Chondrocyte (in vitro differentiated cells): Measurements from ENCODE around the gene COX10. TPM values are rescaled to one million over a fixed set of nuclear protein-coding genes. Genes with fewer than 3 reads are reported as not detected.
"Not testable (repeated sequence)": the region's sequence is repeated elsewhere in the genome, so short reads cannot be mapped to it uniquely, and the experiment has no call there.

ENCODE experiments used
- DNase-seq: peaks from one replicate; pipeline ENCODE4 v3.0.0; 2021; ENCODE audit warnings: mixed read lengths, low spot score
- H3K27ac Mint-ChIP-seq: one replicate; pipeline ENCODE4 v1.8.0; 2021; ENCODE audit warnings: mild to moderate bottlenecking, moderate library complexity, mixed read lengths; ENCODE audit not compliant: unreplicated experiment
- H3K27me3 Mint-ChIP-seq: 2 replicates; pipeline ENCODE4 v1.8.0; 2021; ENCODE audit warnings: low read depth, mixed read lengths
- H3K36me3 Mint-ChIP-seq: 2 replicates; pipeline ENCODE4 v1.8.0; 2021; ENCODE audit warnings: low read depth, mixed read lengths
- H3K4me1 Mint-ChIP-seq: 2 replicates; pipeline ENCODE4 v1.8.0; 2021; ENCODE audit warnings: low read depth, mild to moderate bottlenecking, mixed read lengths
- H3K4me3 Mint-ChIP-seq: one replicate; pipeline ENCODE4 v1.8.0; 2021; ENCODE audit warnings: mild to moderate bottlenecking, moderate library complexity, mixed read lengths; ENCODE audit not compliant: unreplicated experiment
- H3K9me3 Mint-ChIP-seq: 2 replicates; pipeline ENCODE4 v1.8.0; 2021; ENCODE audit warnings: low read depth, mixed read lengths
- CTCF ChIP-seq: fragments of 200-600 bp; sonication (generic); IDR thresholded peaks from 2 replicates; pipeline ENCODE4 v1.5.0; 2021; ENCODE audit warnings: antibody characterized with exemption, mild to moderate bottlenecking, moderate library complexity
- long read RNA-seq: library from polyadenylated mRNA; stranded (forward); transcript quantifications from one replicate; pipeline ENCODE4 v2.0.0, GENCODE V29; 2021
- total RNA-seq: library from RNA; stranded (reverse); gene quantifications from 3 replicates; pipeline ENCODE4 v1.2.1, GENCODE V29; 2021

Gene COX10
- total RNA-seq: 12.6 to 14.6 TPM (median 13.3 TPM) in 3 replicates
- long read RNA-seq, transcript COX10-201 (7 exons, 2,873 nt): major isoform, 15 of 24 reads
- long read RNA-seq, partial matches to known transcripts: 1 of 24 reads
- long read RNA-seq, other reads (novel, unspliced or antisense): 5 of 24 reads

GRCh38 chr17:14069251-14070021 is at the start of gene COX10:
Gene COX10 (plus strand): TSS chr17:14069504. CDS start chr17:14069606, 102 bp downstream.
- H3K27ac Mint-ChIP-seq: peak within 1 kb of the TSS; percentile 93
- H3K4me1 Mint-ChIP-seq: peaks cover 35% of the 10 kb centered on the region
- H3K36me3 Mint-ChIP-seq: peaks cover 5% of the 10 kb centered on the region
- peak; percentile 95 for DNase-seq
- no peak for TF ChIP-seq CTCF
- peak within 1 kb of the TSS; percentile 96 for H3K4me3 Mint-ChIP-seq
- peaks cover 3% of the 10 kb centered on the region for H3K9me3 Mint-ChIP-seq
- no peaks in the 10 kb centered on the region for H3K27me3 Mint-ChIP-seq

- not testable (repeated sequence) for DNase-seq, H3K4me3 Mint-ChIP-seq, H3K4me1 Mint-ChIP-seq, H3K36me3 Mint-ChIP-seq, H3K27me3 Mint-ChIP-seq, H3K9me3 Mint-ChIP-seq, H3K27ac Mint-ChIP-seq
These were observed 47.5 kb upstream of the COX10 start for GRCh38 chr17:14021651-14022294.

- not testable (repeated sequence) for H3K4me3 Mint-ChIP-seq, H3K27me3 Mint-ChIP-seq, H3K9me3 Mint-ChIP-seq, DNase-seq, H3K36me3 Mint-ChIP-seq
- Mint-ChIP-seq H3K27ac (peak overlapping the region; percentile 92), H3K4me1 (peaks cover 16% of the 10 kb centered on the region)
These were observed 39.5 kb upstream of the COX10 start for GRCh38 chr17:14029755-14030154.

- Mint-ChIP-seq H3K4me3 (no peak overlapping the region), H3K9me3 (no peaks in the 10 kb centered on the region), H3K27ac (no peak overlapping the region), H3K4me1 (peaks cover 12% of the 10 kb centered on the region), H3K27me3 (no peaks in the 10 kb centered on the region), H3K36me3 (peaks cover 2% of the 10 kb centered on the region)
- TF ChIP-seq CTCF: no peak
- DNase-seq: no peak
These were observed 37.1 kb upstream of the COX10 start for GRCh38 chr17:14032234-14032633.

GRCh38 chr17:14033166-14033565 is 36.1 kb upstream of the COX10 start:
- no peak for DNase-seq
- peaks cover 2% of the 10 kb centered on the region for H3K36me3 Mint-ChIP-seq
- TF ChIP-seq CTCF: no peak
- no peak overlapping the region for H3K4me3 Mint-ChIP-seq
- peaks cover 20% of the 10 kb centered on the region for H3K4me1 Mint-ChIP-seq
- H3K27me3 Mint-ChIP-seq: no peaks in the 10 kb centered on the region
- no peaks in the 10 kb centered on the region for H3K9me3 Mint-ChIP-seq
- no peak overlapping the region for H3K27ac Mint-ChIP-seq

- peaks cover 19% of the 10 kb centered on the region for H3K4me1 Mint-ChIP-seq
These were observed 31.9 kb upstream of the COX10 start for GRCh38 chr17:14037453-14037852.

More at GRCh38 chr17:14037453-14037852, 31.9 kb upstream of the COX10 start:
- H3K4me3 Mint-ChIP-seq: no peak overlapping the region
- H3K36me3 Mint-ChIP-seq: no peaks in the 10 kb centered on the region
- no peaks in the 10 kb centered on the region for H3K27me3 Mint-ChIP-seq
- no peak for TF ChIP-seq CTCF
- no peaks in the 10 kb centered on the region for H3K9me3 Mint-ChIP-seq
- no peak for DNase-seq
- peak overlapping the region; percentile 47 for H3K27ac Mint-ChIP-seq
